Hepatocyte (in vitro differentiated cells): ENCODE data around the gene NOTCH1. TPM values are rescaled to one million over a fixed set of nuclear protein-coding genes. Genes with fewer than 3 reads are reported as not detected.

Experiments used
- DNase-seq: peaks from one replicate; pipeline ENCODE4 v3.0.0-alpha.2; 2016; ENCODE audit warnings: low spot score
- H2AFZ ChIP-seq: fragments of 200-600 bp; sonication (generic); 2 replicates; pipeline ENCODE4 v1.6.0; 2016; ENCODE audit warnings: antibody characterized with exemption, mild to moderate bottlenecking
- H3K27ac ChIP-seq: fragments of 200-600 bp; sonication (generic); 2 replicates; pipeline ENCODE4 v1.5.1; 2016; ENCODE audit warnings: mild to moderate bottlenecking
- H3K27me3 ChIP-seq: fragments of 200-600 bp; sonication (generic); 2 replicates; pipeline ENCODE4 v1.6.1; 2016
- H3K36me3 ChIP-seq: fragments of 200-600 bp; sonication (generic); replicated peaks from 2 replicates; pipeline ENCODE4 v1.5.1; 2016; ENCODE audit warnings: low read depth; ENCODE audit not compliant: insufficient read depth
- H3K4me1 ChIP-seq: fragments of 200-600 bp; sonication (generic); 2 replicates; pipeline ENCODE4 v1.5.1; 2016; ENCODE audit warnings: mild to moderate bottlenecking, moderate library complexity; ENCODE audit not compliant: insufficient read depth
- H3K4me2 ChIP-seq: fragments of 200-600 bp; sonication (generic); 2 replicates; pipeline ENCODE4 v1.6.0; 2016
- H3K4me3 ChIP-seq: fragments of 200-600 bp; sonication (generic); 2 replicates; pipeline ENCODE4 v1.5.1; 2016; ENCODE audit warnings: mild to moderate bottlenecking
- H3K79me2 ChIP-seq: fragments of 200-600 bp; sonication (generic); 2 replicates; pipeline ENCODE4 v1.6.0; 2017; ENCODE audit warnings: mild to moderate bottlenecking
- H3K9me2 ChIP-seq: fragments of 200-600 bp; sonication (generic); replicated peaks from 2 replicates; pipeline ENCODE4 v1.6.0; 2017; ENCODE audit warnings: mild to moderate bottlenecking; ENCODE audit not compliant: insufficient read depth
- H3K9me3 ChIP-seq: fragments of 200-600 bp; sonication (generic); 2 replicates; pipeline ENCODE4 v1.5.1; 2016; ENCODE audit warnings: low read depth, mild to moderate bottlenecking
- H4K20me1 ChIP-seq: fragments of 200-600 bp; sonication (generic); 2 replicates; pipeline ENCODE4 v1.6.0; 2016; ENCODE audit warnings: mild to moderate bottlenecking; ENCODE audit not compliant: insufficient read depth, poor library complexity, severe bottlenecking
- EZH2 ChIP-seq: fragments of 200-600 bp; sonication (generic); IDR thresholded peaks from 2 replicates; pipeline ENCODE4 v1.6.1; 2016; ENCODE audit warnings: antibody characterized with exemption, mild to moderate bottlenecking, borderline replicate concordance
- EZH2phosphoT487 ChIP-seq: fragments of 200-600 bp; sonication (generic); IDR thresholded peaks from one replicate; pipeline ENCODE4 v1.6.1; 2018; ENCODE audit warnings: antibody characterized with exemption, mild to moderate bottlenecking, low read depth, moderate library complexity; ENCODE audit not compliant: unreplicated experiment, severe bottlenecking
- WGBS: methylation state at CpG from one replicate; pipeline ENCODE4 v1.1.6; 2016; ENCODE audit warnings: low lambda C conversion rate; ENCODE audit errors: missing lambda C conversion rate; 5-methylcytosine and 5-hydroxymethylcytosine counted together
- polyA plus RNA-seq: library from polyadenylated mRNA; unstranded; fragments of >200 nt; fragmentation: Nextera tagmentation; extraction: Ambion mirVana; gene quantifications from 2 replicates; pipeline ENCODE4 v1.2.1, GENCODE V29; 2016
- total RNA-seq: library from RNA; depleted of rRNA; stranded (reverse); fragments of >200 nt; gene quantifications from 2 replicates; pipeline ENCODE4 v1.2.3, GENCODE V29; 2014
- TF ChIP-seq, protein P1 (sequence below): fragments of 200-600 bp; sonication (generic); IDR thresholded peaks from 2 replicates; pipeline ENCODE4 v1.5.1; 2016; ENCODE audit warnings: antibody characterized with exemption, mild to moderate bottlenecking; ENCODE audit not compliant: poor library complexity

The NOTCH1 gene
- total and polyA plus RNA-seq, 2 experiments from 2014 or later = 5.3 to 6.5 TPM

DNA sequence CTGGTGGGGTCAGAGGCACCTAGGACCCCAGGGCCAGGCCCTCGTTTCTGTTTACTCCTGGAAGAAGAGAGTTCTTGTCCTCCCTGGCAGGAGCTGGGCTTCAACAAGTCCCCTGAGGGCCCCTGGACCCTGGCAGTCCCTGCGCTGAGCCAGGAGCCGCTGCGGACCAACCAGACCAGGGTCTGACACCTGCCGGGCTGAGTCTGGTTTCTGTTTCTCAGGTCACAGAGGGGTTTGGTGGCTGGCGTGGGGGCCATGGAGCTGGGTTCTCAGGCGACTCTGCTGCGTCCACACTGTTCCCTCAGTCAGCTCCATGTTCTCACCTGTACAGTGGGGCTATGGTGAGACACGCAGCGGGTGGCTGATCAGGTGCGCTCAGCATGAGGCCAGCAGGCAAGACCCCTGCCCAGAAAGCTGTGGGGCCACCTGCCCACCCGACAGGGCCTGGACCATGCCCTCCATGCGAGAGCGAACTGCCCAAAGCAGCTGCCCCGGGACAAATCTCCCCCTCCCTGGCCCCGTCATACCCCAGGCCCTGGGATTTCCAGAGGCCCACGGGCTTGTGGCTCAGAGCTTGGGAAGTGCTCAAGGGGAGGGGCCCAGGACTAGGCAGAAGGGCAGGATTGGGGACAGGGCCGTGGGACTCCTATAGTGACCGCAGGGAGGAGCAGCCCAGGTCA, 17.9 kb upstream of the NOTCH1 start:
- Histone ChIP-seq H3K79me2 (no peaks in the 10 kb centered on the region), H2AFZ (no peak overlapping the region), H3K36me3 (no peaks in the 10 kb centered on the region), H3K4me3 (no peak overlapping the region), H3K27ac (no peak overlapping the region), H3K27me3 (no peaks in the 10 kb centered on the region), H3K4me2 (no peak overlapping the region), H3K4me1 (peaks cover 32% of the 10 kb centered on the region), H3K9me2 (no peaks in the 10 kb centered on the region), H3K9me3 (no peaks in the 10 kb centered on the region), H4K20me1 (no peaks in the 10 kb centered on the region)
- WGBS = 90% methylated on average over 18 of the region's 19 CpGs
- TF ChIP-seq EZH2 = no peak
- no peak for TF ChIP-seq EZH2phosphoT487
- TF ChIP-seq, protein P1, sequence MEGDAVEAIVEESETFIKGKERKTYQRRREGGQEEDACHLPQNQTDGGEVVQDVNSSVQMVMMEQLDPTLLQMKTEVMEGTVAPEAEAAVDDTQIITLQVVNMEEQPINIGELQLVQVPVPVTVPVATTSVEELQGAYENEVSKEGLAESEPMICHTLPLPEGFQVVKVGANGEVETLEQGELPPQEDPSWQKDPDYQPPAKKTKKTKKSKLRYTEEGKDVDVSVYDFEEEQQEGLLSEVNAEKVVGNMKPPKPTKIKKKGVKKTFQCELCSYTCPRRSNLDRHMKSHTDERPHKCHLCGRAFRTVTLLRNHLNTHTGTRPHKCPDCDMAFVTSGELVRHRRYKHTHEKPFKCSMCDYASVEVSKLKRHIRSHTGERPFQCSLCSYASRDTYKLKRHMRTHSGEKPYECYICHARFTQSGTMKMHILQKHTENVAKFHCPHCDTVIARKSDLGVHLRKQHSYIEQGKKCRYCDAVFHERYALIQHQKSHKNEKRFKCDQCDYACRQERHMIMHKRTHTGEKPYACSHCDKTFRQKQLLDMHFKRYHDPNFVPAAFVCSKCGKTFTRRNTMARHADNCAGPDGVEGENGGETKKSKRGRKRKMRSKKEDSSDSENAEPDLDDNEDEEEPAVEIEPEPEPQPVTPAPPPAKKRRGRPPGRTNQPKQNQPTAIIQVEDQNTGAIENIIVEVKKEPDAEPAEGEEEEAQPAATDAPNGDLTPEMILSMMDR = no peak
- no peak for DNase-seq

DNA sequence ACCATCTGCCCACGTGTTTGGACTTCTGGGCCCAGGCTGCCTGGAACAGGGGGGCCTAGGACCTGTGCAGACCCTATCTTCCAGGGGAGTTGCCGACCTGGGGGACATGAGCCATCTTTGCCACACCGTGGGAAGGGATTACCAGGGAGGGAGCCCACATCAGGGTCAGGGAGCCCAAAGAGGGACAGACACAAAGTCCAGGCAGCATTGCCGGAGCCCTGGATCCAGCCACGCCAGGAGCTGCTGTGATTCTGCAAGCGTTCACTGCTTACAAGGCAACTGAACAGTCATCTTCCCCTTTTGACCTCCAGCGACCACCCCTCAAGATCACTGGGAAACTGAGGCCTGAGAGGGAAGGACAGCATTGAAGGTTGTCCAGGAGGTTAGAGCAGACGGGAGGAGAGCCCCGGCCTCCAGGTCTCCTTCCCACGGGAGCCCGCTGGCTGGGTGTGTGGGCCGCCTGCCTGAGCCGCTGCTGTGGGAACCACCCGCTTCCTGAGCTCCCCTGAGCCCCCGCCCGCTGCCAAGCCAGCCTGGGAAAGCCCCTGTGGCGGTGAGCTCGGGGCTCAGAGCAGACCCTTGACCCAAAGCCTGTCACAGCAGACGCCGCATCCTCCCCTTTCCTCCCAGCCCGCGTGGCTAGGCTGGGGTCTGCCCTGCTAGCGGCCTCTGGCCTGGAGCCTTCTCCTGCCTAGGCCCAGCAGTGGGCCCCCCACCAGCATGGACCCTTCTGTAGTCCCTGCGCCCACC, 17.1 kb upstream of the NOTCH1 start:
- TF ChIP-seq, protein P1 = no peak
- TF ChIP-seq EZH2 = no peak
- TF ChIP-seq EZH2phosphoT487 = no peak
- Histone ChIP-seq H3K79me2 (no peaks in the 10 kb centered on the region), H3K9me3 (no peaks in the 10 kb centered on the region), H3K4me1 (peaks cover 24% of the 10 kb centered on the region), H2AFZ (no peak overlapping the region), H3K4me2 (no peak overlapping the region), H3K27me3 (no peaks in the 10 kb centered on the region), H3K27ac (no peak overlapping the region), H3K36me3 (no peaks in the 10 kb centered on the region), H3K9me2 (no peaks in the 10 kb centered on the region), H3K4me3 (no peak overlapping the region), H4K20me1 (no peaks in the 10 kb centered on the region)
- 89% methylated on average over 21 of the region's 24 CpGs for WGBS
- DNase-seq = no peak

DNA sequence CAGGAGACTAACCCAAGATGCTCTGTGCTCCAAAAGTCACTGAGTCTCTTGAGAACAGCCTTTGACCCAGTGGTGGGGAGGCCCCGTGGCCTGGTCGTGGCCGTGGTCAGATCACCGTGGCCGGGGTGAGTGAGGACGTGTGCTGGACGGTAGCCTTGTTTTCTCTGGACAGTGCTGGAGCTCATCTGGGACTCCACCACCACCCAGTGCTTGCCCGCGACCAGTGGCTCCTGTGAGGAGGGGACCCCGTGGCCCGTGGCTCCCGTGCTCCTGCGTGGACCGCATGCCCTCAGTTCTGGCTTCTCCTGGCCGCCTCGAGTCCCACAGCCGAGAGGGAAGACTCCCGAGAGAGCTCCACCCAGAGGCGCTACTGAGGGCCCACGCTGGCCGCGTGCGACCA, 15.9 kb upstream of the NOTCH1 start:
- Histone ChIP-seq H3K79me2 (no peaks in the 10 kb centered on the region), H3K4me3 (no peak overlapping the region), H2AFZ (no peak overlapping the region), H3K27me3 (no peaks in the 10 kb centered on the region), H3K9me3 (no peaks in the 10 kb centered on the region), H3K36me3 (no peaks in the 10 kb centered on the region), H3K4me2 (no peak overlapping the region), H3K4me1 (peaks cover 19% of the 10 kb centered on the region), H3K27ac (no peak overlapping the region), H4K20me1 (no peaks in the 10 kb centered on the region), H3K9me2 (no peaks in the 10 kb centered on the region)
- DNase-seq = no peak
- 96% methylated on average over 22 of the region's 23 CpGs for WGBS
- TF ChIP-seq EZH2phosphoT487 (no peak), EZH2 (no peak)
- TF ChIP-seq, protein P1 = no peak
